Measurements from ENCODE around the gene VWA8.

GRCh38 chr13:41697578-41697977 is 263.3 kb downstream of the VWA8 start:
- no peak for TF ChIP-seq POLR2A (IDR thresholded peaks at IDR 0.05; ENCODE audit: low read length)
- no peak for TF ChIP-seq GATA1 (IDR thresholded peaks at IDR 0.05; ENCODE audit: low read depth, low read length)
